ENCODE data around the gene CNEP1R1.
"Not testable (repeated sequence)": the region's sequence is repeated elsewhere in the genome, so short reads cannot be mapped to it uniquely, and the experiment has no call there.

Gene CNEP1R1

DNA sequence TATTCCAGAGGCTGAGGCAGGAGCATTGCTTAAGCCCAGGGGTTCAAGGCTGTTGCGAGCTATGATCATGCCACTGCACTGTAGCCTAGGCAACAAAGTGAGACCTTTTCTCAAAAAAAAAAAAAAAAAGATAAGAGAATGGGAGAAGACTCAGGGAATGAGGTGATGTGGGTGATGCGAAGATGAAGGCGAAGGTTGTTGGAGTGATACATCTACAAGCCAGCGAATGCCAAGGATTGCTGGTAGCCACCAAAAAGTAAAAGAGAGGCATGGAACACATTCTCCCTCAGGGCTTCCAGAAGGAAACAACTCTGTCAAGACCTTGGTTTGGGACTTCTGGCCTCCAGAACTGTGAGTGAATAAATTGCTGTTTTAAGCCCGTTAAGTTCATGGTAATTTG lies 26.0 kb upstream of the CNEP1R1 start:
- Histone ChIP-seq H3K4me1 (ENCODE audit: control insufficient read depth, low read depth, low read length) (no peaks in the 10 kb centered on the region), H3K27me3 (ENCODE audit: control insufficient read depth, insufficient read depth, low read length) (no peaks in the 10 kb centered on the region), H3K9me3 (ENCODE audit: control insufficient read depth, low read depth, low read length) (no peaks in the 10 kb centered on the region), H3K9ac (ENCODE audit: low read length) (no peak overlapping the region), H3K36me3 (ENCODE audit: control insufficient read depth, low read depth, low read length) (no peaks in the 10 kb centered on the region), H3K4me3 (ENCODE audit: low read length) (no peak overlapping the region), H3K27ac (ENCODE audit: low read length) (no peak overlapping the region)

DNA sequence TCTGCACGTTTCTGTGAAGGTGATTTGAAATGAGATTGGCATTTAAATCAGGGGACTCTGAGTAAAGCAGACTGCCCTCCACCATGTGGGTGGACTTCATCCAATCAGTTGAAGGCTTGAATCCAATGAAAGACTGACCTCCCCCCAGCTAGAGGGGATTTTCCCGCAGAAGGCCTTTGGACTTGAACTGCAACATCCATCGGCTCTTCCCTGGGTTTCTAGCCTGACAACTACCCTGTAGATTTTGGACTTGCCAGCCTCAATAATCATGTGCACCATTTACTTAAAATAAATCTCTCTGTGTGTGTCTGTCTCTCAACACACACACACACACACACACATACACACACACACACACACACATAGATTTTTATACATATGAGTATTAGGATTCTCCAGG lies 23.9 kb upstream of the CNEP1R1 start:
- no peaks in the 10 kb centered on the region for H3K27me3 ChIP-seq (ENCODE audit: control insufficient read depth, insufficient read depth, low read length)
- no peak overlapping the region for H3K27ac ChIP-seq (ENCODE audit: low read length)
- H3K9me3 ChIP-seq (ENCODE audit: control insufficient read depth, low read depth, low read length), result no peaks in the 10 kb centered on the region
- no peaks in the 10 kb centered on the region for H3K36me3 ChIP-seq (ENCODE audit: control insufficient read depth, low read depth, low read length)
- H3K9ac ChIP-seq (ENCODE audit: low read length), result no peak overlapping the region
- no peak overlapping the region for H3K4me3 ChIP-seq (ENCODE audit: low read length)
- H3K4me1 ChIP-seq (ENCODE audit: control insufficient read depth, low read depth, low read length), result no peaks in the 10 kb centered on the region

DNA sequence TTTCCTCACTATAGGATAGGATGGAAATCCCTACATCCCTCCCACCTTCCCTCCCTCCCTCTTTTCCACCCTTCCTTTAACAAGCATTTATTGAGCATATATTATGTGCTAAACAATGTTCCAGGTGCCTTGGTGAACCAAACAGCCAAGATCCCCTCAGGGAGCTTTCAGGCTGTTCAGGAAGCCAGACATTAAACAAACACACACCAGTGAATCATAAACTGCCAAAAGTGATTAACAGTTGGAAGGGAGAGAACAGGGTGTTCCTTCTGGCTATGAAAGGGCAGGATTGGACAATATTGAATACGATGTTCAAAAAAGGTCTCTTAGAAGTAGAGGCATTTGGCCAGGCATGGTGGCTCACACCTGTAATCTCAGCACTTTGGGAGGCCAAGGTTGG lies 22.8 kb upstream of the CNEP1R1 start:
- H3K9me3 ChIP-seq (ENCODE audit: control insufficient read depth, low read depth, low read length), result no peaks in the 10 kb centered on the region
- no peak overlapping the region for H3K4me3 ChIP-seq (ENCODE audit: low read length)
- no peaks in the 10 kb centered on the region for H3K36me3 ChIP-seq (ENCODE audit: control insufficient read depth, low read depth, low read length)
- no peak overlapping the region for H3K27ac ChIP-seq (ENCODE audit: low read length)
- no peak overlapping the region for H3K9ac ChIP-seq (ENCODE audit: low read length)
- H3K4me1 ChIP-seq (ENCODE audit: control insufficient read depth, low read depth, low read length), result no peaks in the 10 kb centered on the region
- no peaks in the 10 kb centered on the region for H3K27me3 ChIP-seq (ENCODE audit: control insufficient read depth, insufficient read depth, low read length)

DNA sequence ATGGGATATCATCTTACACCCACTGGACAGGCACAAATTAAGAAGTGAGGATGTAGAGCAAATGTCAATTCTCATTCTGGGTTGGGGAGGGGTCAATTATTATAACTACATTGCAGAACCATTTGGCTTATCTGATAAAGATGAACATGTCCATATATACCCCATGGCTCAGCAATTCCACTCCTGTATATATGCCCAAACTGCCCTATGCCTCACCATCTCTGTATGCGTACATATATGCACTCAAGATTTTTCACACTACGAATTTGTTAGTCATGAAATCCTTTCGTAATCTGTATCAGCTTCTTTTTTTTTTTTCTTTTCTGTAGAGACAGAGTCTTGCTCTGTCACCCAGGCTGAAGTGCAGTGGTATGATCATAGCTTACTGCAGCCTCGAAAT lies 20.8 kb upstream of the CNEP1R1 start:
- Histone ChIP-seq H3K9me3 (ENCODE audit: control insufficient read depth, low read depth, low read length) (no peaks in the 10 kb centered on the region), H3K27me3 (ENCODE audit: control insufficient read depth, insufficient read depth, low read length) (no peaks in the 10 kb centered on the region), H3K9ac (ENCODE audit: low read length) (no peak overlapping the region), H3K4me3 (ENCODE audit: low read length) (no peak overlapping the region), H3K4me1 (ENCODE audit: control insufficient read depth, low read depth, low read length) (no peaks in the 10 kb centered on the region), H3K27ac (ENCODE audit: low read length) (no peak overlapping the region), H3K36me3 (ENCODE audit: control insufficient read depth, low read depth, low read length) (no peaks in the 10 kb centered on the region)

DNA sequence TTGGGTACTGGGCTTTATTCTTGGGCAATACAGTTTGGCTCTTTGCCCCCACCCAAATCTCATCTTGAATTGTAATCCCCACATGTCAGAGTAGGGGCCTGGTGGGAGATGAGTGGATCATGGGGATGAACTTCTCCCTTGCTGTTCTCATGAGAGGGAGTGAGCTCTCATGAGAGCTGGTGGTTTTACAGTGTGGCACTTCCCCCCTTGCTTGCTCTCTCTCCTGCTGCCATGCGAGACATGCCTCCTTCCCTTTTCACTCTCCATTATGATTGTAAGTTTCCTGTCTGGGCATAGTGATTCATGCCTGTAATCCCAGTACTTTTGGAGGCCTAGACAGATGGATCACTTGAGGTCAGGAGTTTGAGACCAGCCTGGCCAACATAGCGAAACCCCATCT lies 18.1 kb upstream of the CNEP1R1 start:
- no peaks in the 10 kb centered on the region for H3K4me1 ChIP-seq (ENCODE audit: control insufficient read depth, low read depth, low read length)
- H3K27me3 ChIP-seq (ENCODE audit: control insufficient read depth, insufficient read depth, low read length), result no peaks in the 10 kb centered on the region
- H3K4me3 ChIP-seq (ENCODE audit: low read length), result no peak overlapping the region
- H3K9ac ChIP-seq (ENCODE audit: low read length), result no peak overlapping the region
- H3K9me3 ChIP-seq (ENCODE audit: control insufficient read depth, low read depth, low read length), result no peaks in the 10 kb centered on the region
- H3K27ac ChIP-seq (ENCODE audit: low read length), result no peak overlapping the region
- no peaks in the 10 kb centered on the region for H3K36me3 ChIP-seq (ENCODE audit: control insufficient read depth, low read depth, low read length)

DNA sequence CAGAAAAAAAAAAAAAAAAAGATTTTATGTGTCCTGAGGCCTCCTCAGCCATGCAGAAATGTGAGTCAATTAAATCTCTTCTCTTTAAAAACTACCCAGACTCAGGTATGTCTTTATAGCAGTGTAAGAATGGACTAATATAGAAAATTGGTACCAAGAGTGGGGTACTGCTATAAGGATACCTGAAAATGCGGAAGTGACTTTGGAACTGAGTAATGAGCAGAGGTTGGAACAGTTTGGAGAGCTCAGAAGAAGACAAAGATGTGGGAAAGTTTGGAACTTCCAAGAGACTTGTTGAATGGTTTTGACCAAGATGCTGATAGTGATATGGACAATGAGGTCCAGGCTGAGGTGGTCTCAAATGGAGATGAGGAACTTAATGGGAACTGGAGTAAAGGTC lies 17.3 kb upstream of the CNEP1R1 start:
- H3K27me3 ChIP-seq (ENCODE audit: control insufficient read depth, insufficient read depth, low read length), result no peaks in the 10 kb centered on the region
- H3K9me3 ChIP-seq (ENCODE audit: control insufficient read depth, low read depth, low read length), result no peaks in the 10 kb centered on the region
- no peak overlapping the region for H3K27ac ChIP-seq (ENCODE audit: low read length)
- H3K4me3 ChIP-seq (ENCODE audit: low read length), result no peak overlapping the region
- no peak overlapping the region for H3K9ac ChIP-seq (ENCODE audit: low read length)
- no peaks in the 10 kb centered on the region for H3K4me1 ChIP-seq (ENCODE audit: control insufficient read depth, low read depth, low read length)
- H3K36me3 ChIP-seq (ENCODE audit: control insufficient read depth, low read depth, low read length), result no peaks in the 10 kb centered on the region

DNA sequence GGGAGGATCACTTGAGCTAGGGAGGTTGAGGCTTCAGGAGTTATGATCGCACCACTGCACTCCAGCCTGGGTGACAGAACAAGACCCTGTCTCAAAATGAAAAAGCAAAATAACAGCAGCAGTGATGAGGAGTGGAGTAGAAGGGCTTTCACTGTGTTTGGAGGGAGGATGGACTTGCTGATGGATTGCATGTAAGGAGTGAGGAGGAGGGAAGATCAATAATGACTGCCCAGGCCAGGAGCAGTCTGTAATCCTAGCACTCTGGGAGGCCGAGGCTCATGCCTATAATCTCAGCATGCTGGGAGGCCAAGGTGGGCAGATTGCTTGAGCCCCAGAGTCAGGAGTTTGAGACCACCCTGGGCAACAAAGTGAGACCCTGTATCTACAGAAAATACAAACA lies 14.8 kb upstream of the CNEP1R1 start:
- Histone ChIP-seq H3K9me3 (ENCODE audit: control insufficient read depth, low read depth, low read length) (no peaks in the 10 kb centered on the region), H3K27ac (ENCODE audit: low read length) (no peak overlapping the region), H3K36me3 (ENCODE audit: control insufficient read depth, low read depth, low read length) (no peaks in the 10 kb centered on the region), H3K4me3 (ENCODE audit: low read length) (no peak overlapping the region), H3K27me3 (ENCODE audit: control insufficient read depth, insufficient read depth, low read length) (no peaks in the 10 kb centered on the region), H3K9ac (ENCODE audit: low read length) (no peak overlapping the region), H3K4me1 (ENCODE audit: control insufficient read depth, low read depth, low read length) (no peaks in the 10 kb centered on the region)

DNA sequence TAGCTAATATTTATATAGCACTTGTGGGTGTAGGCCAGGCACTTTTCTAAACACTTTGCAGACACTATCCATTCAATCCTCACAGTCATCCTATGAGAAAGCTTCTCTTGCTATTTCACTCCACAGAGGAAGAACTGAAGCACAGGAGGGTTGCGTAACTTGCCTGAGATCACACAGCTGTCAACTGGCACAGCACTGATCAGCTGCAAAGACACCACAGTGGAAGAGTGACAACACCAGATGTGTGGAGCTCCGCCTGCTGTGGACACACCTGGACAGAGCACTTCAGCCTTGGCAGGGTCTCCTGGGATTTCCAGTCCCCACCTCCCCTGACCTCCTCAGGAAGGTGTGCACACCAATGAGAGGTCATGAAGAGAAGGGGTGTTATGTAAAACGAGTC lies 13.3 kb upstream of the CNEP1R1 start:
- Histone ChIP-seq H3K4me3 (ENCODE audit: low read length) (no peak overlapping the region), H3K36me3 (ENCODE audit: control insufficient read depth, low read depth, low read length) (no peaks in the 10 kb centered on the region), H3K4me1 (ENCODE audit: control insufficient read depth, low read depth, low read length) (no peaks in the 10 kb centered on the region)

DNA sequence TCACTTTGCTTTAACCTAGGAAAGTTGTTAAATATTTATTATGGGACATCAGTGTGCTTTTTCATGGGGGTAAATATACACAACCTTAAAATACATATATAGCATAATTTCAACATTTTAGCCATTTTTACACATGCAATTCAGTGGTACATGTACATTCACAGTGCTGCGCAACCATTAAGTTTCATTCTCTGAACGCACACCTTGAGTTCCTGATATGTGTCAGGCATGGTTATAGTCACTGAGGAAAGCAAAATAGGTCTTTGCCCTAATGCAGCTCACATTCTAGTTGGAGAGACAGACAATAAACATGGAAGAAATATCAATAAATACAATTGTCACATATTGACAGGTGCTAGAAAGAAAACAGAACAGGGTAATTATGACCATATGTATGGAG lies 12.8 kb upstream of the CNEP1R1 start:
- Histone ChIP-seq H3K4me3 (ENCODE audit: low read length) (no peak overlapping the region), H3K9ac (ENCODE audit: low read length) (no peak overlapping the region), H3K4me1 (ENCODE audit: control insufficient read depth, low read depth, low read length) (no peaks in the 10 kb centered on the region), H3K27ac (ENCODE audit: low read length) (no peak overlapping the region), H3K36me3 (ENCODE audit: control insufficient read depth, low read depth, low read length) (no peaks in the 10 kb centered on the region), H3K27me3 (ENCODE audit: control insufficient read depth, insufficient read depth, low read length) (no peaks in the 10 kb centered on the region), H3K9me3 (ENCODE audit: control insufficient read depth, low read depth, low read length) (no peaks in the 10 kb centered on the region)

More for the DNA sequence above, 13.3 kb upstream of the CNEP1R1 start:
- Histone ChIP-seq H3K27ac (ENCODE audit: low read length) (no peak overlapping the region), H3K9ac (ENCODE audit: low read length) (no peak overlapping the region), H3K27me3 (ENCODE audit: control insufficient read depth, insufficient read depth, low read length) (no peaks in the 10 kb centered on the region), H3K9me3 (ENCODE audit: control insufficient read depth, low read depth, low read length) (no peaks in the 10 kb centered on the region)

DNA sequence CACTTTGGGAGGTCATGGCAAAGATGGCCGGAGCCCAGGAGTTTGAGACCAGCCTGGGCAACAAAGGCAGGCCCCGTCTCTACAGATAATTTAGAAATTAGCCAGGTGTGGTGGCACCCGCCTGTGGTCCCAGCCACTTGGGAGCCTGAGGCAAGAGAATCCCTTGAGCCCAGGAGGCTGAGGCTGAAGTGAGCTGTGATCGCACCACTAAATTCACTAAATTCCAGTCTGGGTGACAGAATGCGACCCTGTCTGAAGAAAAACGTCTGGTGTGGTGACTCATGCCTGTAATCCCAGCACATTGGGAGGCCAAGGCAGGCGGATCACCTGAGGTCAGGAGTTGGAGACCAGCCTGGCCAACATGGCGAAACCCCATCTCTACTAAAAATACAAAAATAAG lies 10.8 kb upstream of the CNEP1R1 start:
- H3K36me3 ChIP-seq (ENCODE audit: control insufficient read depth, low read depth, low read length); H3K9me3 ChIP-seq (ENCODE audit: control insufficient read depth, low read depth, low read length); H3K4me1 ChIP-seq (ENCODE audit: control insufficient read depth, low read depth, low read length); H3K4me3 ChIP-seq (ENCODE audit: low read length); H3K27ac ChIP-seq (ENCODE audit: low read length); H3K27me3 ChIP-seq (ENCODE audit: control insufficient read depth, insufficient read depth, low read length); H3K9ac ChIP-seq (ENCODE audit: low read length): not testable (repeated sequence)

DNA sequence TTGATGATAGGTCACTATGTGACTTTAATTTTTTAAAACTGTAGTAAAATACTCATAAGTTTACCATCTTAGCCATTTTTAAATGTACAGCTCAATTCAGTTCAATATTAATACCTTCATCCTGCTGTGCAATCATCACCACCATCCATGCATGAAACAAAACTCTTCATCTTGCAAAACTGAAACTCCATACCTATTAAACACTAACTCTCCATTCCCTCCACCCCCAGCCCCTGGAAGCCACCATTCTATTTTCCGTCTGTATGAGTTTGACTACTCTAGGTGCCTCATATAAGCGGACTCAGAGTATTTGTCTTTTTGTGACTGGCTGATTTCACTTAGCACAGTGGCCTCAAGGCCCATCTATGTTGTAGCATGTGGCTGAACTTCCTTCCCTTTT lies 9.4 kb upstream of the CNEP1R1 start:
- no peak overlapping the region for H3K9ac ChIP-seq (ENCODE audit: low read length)
- no peaks in the 10 kb centered on the region for H3K9me3 ChIP-seq (ENCODE audit: control insufficient read depth, low read depth, low read length)
- H3K4me3 ChIP-seq (ENCODE audit: low read length), result no peak overlapping the region
- no peak overlapping the region for H3K27ac ChIP-seq (ENCODE audit: low read length)
- no peaks in the 10 kb centered on the region for H3K27me3 ChIP-seq (ENCODE audit: control insufficient read depth, insufficient read depth, low read length)
- no peaks in the 10 kb centered on the region for H3K4me1 ChIP-seq (ENCODE audit: control insufficient read depth, low read depth, low read length)
- H3K36me3 ChIP-seq (ENCODE audit: control insufficient read depth, low read depth, low read length), result no peaks in the 10 kb centered on the region

DNA sequence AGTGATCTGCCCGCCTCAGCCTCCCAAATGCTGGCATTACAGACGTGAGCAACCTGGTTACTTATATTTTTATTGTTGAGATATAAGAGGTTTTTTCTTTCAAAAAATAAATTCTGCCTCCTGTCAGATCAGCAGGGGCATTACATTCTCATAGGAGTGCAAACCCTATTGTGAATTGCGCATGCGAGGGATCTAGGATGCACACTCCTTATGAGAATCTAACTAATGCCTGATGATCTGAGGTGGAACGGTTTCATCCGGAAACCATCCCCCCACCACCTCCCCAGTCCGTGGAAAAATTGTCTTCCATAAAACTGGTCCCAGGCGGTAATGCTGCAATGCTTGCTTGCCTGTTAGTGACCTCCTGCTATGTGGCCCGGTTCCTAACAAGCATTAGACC lies 7.5 kb upstream of the CNEP1R1 start:
- H3K27me3 ChIP-seq (ENCODE audit: control insufficient read depth, insufficient read depth, low read length), result no peaks in the 10 kb centered on the region
- H3K9ac ChIP-seq (ENCODE audit: low read length), result no peak overlapping the region
- no peaks in the 10 kb centered on the region for H3K36me3 ChIP-seq (ENCODE audit: control insufficient read depth, low read depth, low read length)
- H3K4me3 ChIP-seq (ENCODE audit: low read length), result no peak overlapping the region
- no peaks in the 10 kb centered on the region for H3K9me3 ChIP-seq (ENCODE audit: control insufficient read depth, low read depth, low read length)
- peaks cover 10% of the 10 kb centered on the region for H3K4me1 ChIP-seq (ENCODE audit: control insufficient read depth, low read depth, low read length)
- no peak overlapping the region for H3K27ac ChIP-seq (ENCODE audit: low read length)

DNA sequence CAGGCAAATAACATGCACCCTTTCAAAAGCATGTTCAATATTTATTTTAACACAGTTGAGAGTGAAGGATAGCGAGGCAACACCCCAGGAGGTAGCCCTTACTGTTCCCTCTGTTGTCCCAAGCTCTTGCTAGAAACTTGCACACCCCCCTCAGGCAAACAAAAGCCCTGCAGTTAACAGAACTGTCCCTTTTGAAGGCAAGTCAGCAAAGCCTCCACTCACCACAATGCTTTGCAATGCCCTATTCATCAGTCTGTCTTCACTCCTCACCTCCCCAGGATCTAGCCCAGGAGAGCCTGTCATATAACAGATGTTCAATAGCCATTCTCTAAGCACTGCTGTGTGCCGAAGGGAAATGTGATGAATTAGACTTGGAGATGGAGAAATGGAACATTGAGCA lies 3.5 kb upstream of the CNEP1R1 start:
- Histone ChIP-seq H3K9ac (ENCODE audit: low read length) (no peak overlapping the region), H3K27me3 (ENCODE audit: control insufficient read depth, insufficient read depth, low read length) (no peaks in the 10 kb centered on the region), H3K27ac (ENCODE audit: low read length) (no peak overlapping the region), H3K36me3 (ENCODE audit: control insufficient read depth, low read depth, low read length) (no peaks in the 10 kb centered on the region), H3K4me1 (ENCODE audit: control insufficient read depth, low read depth, low read length) (peaks cover 19% of the 10 kb centered on the region), H3K4me3 (ENCODE audit: low read length) (no peak overlapping the region), H3K9me3 (ENCODE audit: control insufficient read depth, low read depth, low read length) (no peaks in the 10 kb centered on the region)
